H9 (cell line): ENCODE data around the gene ARG1. TPM values are rescaled to one million over a fixed set of nuclear protein-coding genes. Genes with fewer than 3 reads are reported as not detected.

Source experiments
- DNase-seq: peaks from one replicate; pipeline ENCODE4 v3.0.0-alpha.2; 2017
- H2AFZ ChIP-seq: one replicate; pipeline ENCODE4 v1.6.1; 2013; ENCODE audit warnings: mild to moderate bottlenecking, low read length, control low read depth, moderate library complexity
- H2AK5ac ChIP-seq: 2 replicates; pipeline ENCODE4 v1.6.1; 2013; ENCODE audit warnings: low read length, control low read depth, mixed read lengths; ENCODE audit not compliant: insufficient read length
- H2BK120ac ChIP-seq: one replicate; pipeline ENCODE4 v1.6.1; 2013; ENCODE audit warnings: low read depth, mild to moderate bottlenecking, low read length, control low read depth, inconsistent platforms; ENCODE audit not compliant: poor library complexity, severe bottlenecking
- H2BK12ac ChIP-seq: 2 replicates; pipeline ENCODE4 v1.6.1; 2013; ENCODE audit warnings: low read length, control low read depth, mixed read lengths, low read depth; ENCODE audit not compliant: insufficient read length
- H2BK15ac ChIP-seq: 2 replicates; pipeline ENCODE4 v1.6.1; 2013; ENCODE audit warnings: low read depth, low read length, control low read depth
- H2BK20ac ChIP-seq: one replicate; pipeline ENCODE4 v1.6.1; 2013; ENCODE audit warnings: low read depth, mild to moderate bottlenecking, low read length, control low read depth, inconsistent platforms; ENCODE audit not compliant: poor library complexity, severe bottlenecking
- H2BK5ac ChIP-seq: 2 replicates; pipeline ENCODE4 v1.6.1; 2013; ENCODE audit warnings: low read length, control low read depth, mixed read lengths; ENCODE audit not compliant: insufficient read length
- H3K14ac ChIP-seq: 2 replicates; pipeline ENCODE4 v1.6.1; 2013; ENCODE audit warnings: low read length, control low read depth; ENCODE audit not compliant: insufficient read depth
- H3K18ac ChIP-seq: 2 replicates; pipeline ENCODE4 v1.6.1; 2013; ENCODE audit warnings: low read depth, mild to moderate bottlenecking, mixed read lengths, low read length, control low read depth; ENCODE audit not compliant: insufficient read length
- H3K23ac ChIP-seq: 2 replicates; pipeline ENCODE4 v1.6.1; 2013; ENCODE audit warnings: low read length, control low read depth, mixed read lengths, low read depth; ENCODE audit not compliant: insufficient read length
- H3K23me2 ChIP-seq: 2 replicates; pipeline ENCODE4 v1.6.1; 2013; ENCODE audit warnings: low read depth, mild to moderate bottlenecking, mixed read lengths, low read length, control low read depth; ENCODE audit not compliant: insufficient read length, poor library complexity, severe bottlenecking
- H3K27ac ChIP-seq: 2 replicates; pipeline ENCODE4 v1.5.1; 2013; ENCODE audit warnings: low read length, control low read depth, mixed read lengths, low read depth; ENCODE audit not compliant: insufficient read length
- H3K27me3 ChIP-seq: 2 replicates; pipeline ENCODE4 v1.6.1; 2013; ENCODE audit warnings: low read length, control low read depth, inconsistent platforms; ENCODE audit not compliant: insufficient read depth
- H3K4ac ChIP-seq: 2 replicates; pipeline ENCODE4 v1.6.1; 2013; ENCODE audit warnings: low read depth, mild to moderate bottlenecking, control low read depth, inconsistent platforms, low read length, moderate library complexity
- H3K4me1 ChIP-seq: 2 replicates; pipeline ENCODE4 v1.6.1; 2013; ENCODE audit warnings: low read length, control low read depth, inconsistent platforms; ENCODE audit not compliant: insufficient read depth
- H3K4me2 ChIP-seq: 2 replicates; pipeline ENCODE4 v1.6.1; 2013; ENCODE audit warnings: low read length, control low read depth, mixed read lengths; ENCODE audit not compliant: insufficient read length, insufficient read depth
- H3K56ac ChIP-seq: 2 replicates; pipeline ENCODE4 v1.6.1; 2013; ENCODE audit warnings: low read depth, mild to moderate bottlenecking, mixed read lengths, low read length, control low read depth; ENCODE audit not compliant: insufficient read length
- H3K79me1 ChIP-seq: 2 replicates; pipeline ENCODE4 v1.6.1; 2013; ENCODE audit warnings: low read depth, mild to moderate bottlenecking, moderate library complexity, low read length, control low read depth, inconsistent platforms; ENCODE audit not compliant: insufficient read depth, poor library complexity, severe bottlenecking
- H3K79me2 ChIP-seq: 2 replicates; pipeline ENCODE4 v1.6.1; 2013; ENCODE audit warnings: low read length, control low read depth, inconsistent platforms; ENCODE audit not compliant: insufficient read depth
- H3K9ac ChIP-seq: 2 replicates; pipeline ENCODE4 v1.6.1; 2013; ENCODE audit warnings: low read length, control low read depth, mixed read lengths; ENCODE audit not compliant: insufficient read length; ENCODE audit errors: extremely low read depth
- H3K9me3 ChIP-seq: one replicate; pipeline ENCODE4 v1.6.1; 2013; ENCODE audit warnings: low read depth, low read length, inconsistent platforms; ENCODE audit not compliant: control insufficient read depth
- H3T11ph ChIP-seq: one replicate; pipeline ENCODE4 v1.6.1; 2013; ENCODE audit warnings: mild to moderate bottlenecking, low read length, control low read depth, inconsistent platforms
- H4K20me1 ChIP-seq: one replicate; pipeline ENCODE4 v1.6.1; 2013; ENCODE audit not compliant: control insufficient read depth, insufficient read length, insufficient read depth
- H4K5ac ChIP-seq: 2 replicates; pipeline ENCODE4 v1.6.1; 2013; ENCODE audit warnings: low read depth, mild to moderate bottlenecking, mixed read lengths, low read length, control low read depth; ENCODE audit not compliant: insufficient read length
- H4K8ac ChIP-seq: replicated peaks from 2 replicates; pipeline ENCODE4 v1.6.1; 2013; ENCODE audit warnings: low read length, control low read depth, mixed read lengths, low read depth; ENCODE audit not compliant: insufficient read length
- H4K91ac ChIP-seq: 2 replicates; pipeline ENCODE4 v1.6.1; 2013; ENCODE audit warnings: low read depth, mild to moderate bottlenecking, moderate library complexity, mixed read lengths, low read length, control low read depth; ENCODE audit not compliant: insufficient read length
- H3K27ac Mint-ChIP-seq, 3 experiments: 2 replicates in 2 of 3; 3 replicates in 1 of 3; pipeline ENCODE4 v1.8.0; 2020 to 2021; ENCODE audit warnings: mixed read lengths in 3 of 3, mild to moderate bottlenecking in 1 of 3, moderate library complexity in 1 of 3
- H3K27me3 Mint-ChIP-seq: 2 replicates; pipeline ENCODE4 v1.8.0; 2021; ENCODE audit warnings: low read depth, mild to moderate bottlenecking, moderate library complexity, mixed read lengths
- H3K36me3 Mint-ChIP-seq, 3 experiments: 2 replicates in 2 of 3; 3 replicates in 1 of 3; pipeline ENCODE4 v1.8.0; 2020 to 2021; ENCODE audit warnings: low read depth in 3 of 3, mixed read lengths in 3 of 3; ENCODE audit not compliant: insufficient read depth in 1 of 3
- H3K4me1 Mint-ChIP-seq, 2 experiments: 2 replicates each; pipeline ENCODE4 v1.8.0; 2020; ENCODE audit warnings: mixed read lengths in 2 of 2
- H3K4me3 Mint-ChIP-seq, 2 experiments: 2 replicates in 1 of 2; 3 replicates in 1 of 2; pipeline ENCODE4 v1.8.0; 2020 to 2021; ENCODE audit warnings: mild to moderate bottlenecking in 2 of 2, mixed read lengths in 2 of 2, moderate library complexity in 1 of 2
- H3K9me3 Mint-ChIP-seq, 2 experiments: 2 replicates in 1 of 2; 3 replicates in 1 of 2; pipeline ENCODE4 v1.8.0; 2020; ENCODE audit warnings: mild to moderate bottlenecking in 2 of 2, mixed read lengths in 2 of 2, moderate library complexity in 1 of 2
- WGBS: extraction: QIAGEN DNeasy Blood & Tissue Kit; methylation state at CpG from one replicate; pipeline ENCODE4 v1.1.7; 2013; ENCODE audit warnings: missing lambda C conversion rate, low lambda C conversion rate, mixed read lengths; ENCODE audit not compliant: insufficient read length; ENCODE audit errors: extremely low coverage; 5-methylcytosine and 5-hydroxymethylcytosine counted together
- total RNA-seq: library from RNA; stranded (reverse); gene quantifications from 2 replicates; pipeline ENCODE4 v1.2.1, GENCODE V29; 2021
- TF ChIP-seq, protein P1 (sequence below): fragments of 200-600 bp; sonication (generic); conservative IDR thresholded peaks from 3 replicates; pipeline ENCODE4 v1.8.0; 2021; ENCODE audit warnings: antibody characterized with exemption, mild to moderate bottlenecking

ARG1 gene
- total RNA-seq, 1 experiment from 2014 or later = not detected

DNA sequence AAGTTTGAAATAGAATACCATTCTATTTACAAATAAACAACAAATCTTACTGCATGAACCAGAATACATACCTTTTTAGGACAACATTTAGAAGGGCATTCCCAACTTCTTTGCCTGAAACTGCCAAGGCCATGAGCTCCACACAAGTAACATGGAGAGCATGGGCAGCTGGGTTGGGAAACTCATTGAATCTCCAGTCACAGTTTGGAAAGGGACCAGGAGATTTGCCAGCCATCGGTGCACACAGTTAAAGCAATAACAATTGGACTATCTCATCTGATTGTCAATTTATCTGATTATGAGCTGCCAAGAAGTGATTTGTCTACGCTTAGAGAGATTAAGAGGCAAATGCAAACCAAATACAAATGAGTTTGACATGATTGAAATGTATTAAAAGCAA lies 19.9 kb downstream of the ARG1 start:
- H3K14ac ChIP-seq = no peak overlapping the region
- no peaks in the 10 kb centered on the region for H3K27me3 Mint-ChIP-seq
- H2BK120ac ChIP-seq = no peak overlapping the region
- no peak overlapping the region for H3K4me3 Mint-ChIP-seq
- no peaks in the 10 kb centered on the region for H3K4me1 Mint-ChIP-seq
- H2BK20ac ChIP-seq = no peak overlapping the region
- H3K9ac ChIP-seq = no peak overlapping the region
- H3K9me3 ChIP-seq = no peaks in the 10 kb centered on the region
- no peak overlapping the region for H3K4ac ChIP-seq
- no peak overlapping the region for H2BK12ac ChIP-seq
- H3K27ac Mint-ChIP-seq = no peak overlapping the region
- no peak overlapping the region; the same call in 1 of the 2 replicates for H2BK15ac ChIP-seq
- H2BK5ac ChIP-seq = no peak overlapping the region
- H3K23ac ChIP-seq = no peak overlapping the region
- H2AFZ ChIP-seq = no peak overlapping the region
- TF ChIP-seq, protein P1, sequence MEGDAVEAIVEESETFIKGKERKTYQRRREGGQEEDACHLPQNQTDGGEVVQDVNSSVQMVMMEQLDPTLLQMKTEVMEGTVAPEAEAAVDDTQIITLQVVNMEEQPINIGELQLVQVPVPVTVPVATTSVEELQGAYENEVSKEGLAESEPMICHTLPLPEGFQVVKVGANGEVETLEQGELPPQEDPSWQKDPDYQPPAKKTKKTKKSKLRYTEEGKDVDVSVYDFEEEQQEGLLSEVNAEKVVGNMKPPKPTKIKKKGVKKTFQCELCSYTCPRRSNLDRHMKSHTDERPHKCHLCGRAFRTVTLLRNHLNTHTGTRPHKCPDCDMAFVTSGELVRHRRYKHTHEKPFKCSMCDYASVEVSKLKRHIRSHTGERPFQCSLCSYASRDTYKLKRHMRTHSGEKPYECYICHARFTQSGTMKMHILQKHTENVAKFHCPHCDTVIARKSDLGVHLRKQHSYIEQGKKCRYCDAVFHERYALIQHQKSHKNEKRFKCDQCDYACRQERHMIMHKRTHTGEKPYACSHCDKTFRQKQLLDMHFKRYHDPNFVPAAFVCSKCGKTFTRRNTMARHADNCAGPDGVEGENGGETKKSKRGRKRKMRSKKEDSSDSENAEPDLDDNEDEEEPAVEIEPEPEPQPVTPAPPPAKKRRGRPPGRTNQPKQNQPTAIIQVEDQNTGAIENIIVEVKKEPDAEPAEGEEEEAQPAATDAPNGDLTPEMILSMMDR = no peak
- no peak overlapping the region for H3K18ac ChIP-seq
- H3K79me2 ChIP-seq = no peaks in the 10 kb centered on the region
- H4K5ac ChIP-seq = no peak overlapping the region
- H3K36me3 Mint-ChIP-seq = peaks cover 5 to 62% (median 48%) of the 10 kb centered on the region in 3 experiments; a peak in 6 of 7 replicates
- no peaks in the 10 kb centered on the region for H3K79me1 ChIP-seq
- no peak overlapping the region for H4K91ac ChIP-seq
- H4K20me1 ChIP-seq = no peaks in the 10 kb centered on the region
- no peaks in the 10 kb centered on the region for H3K9me3 Mint-ChIP-seq
- H2AK5ac ChIP-seq = no peak overlapping the region
- no peak overlapping the region for H3K27ac ChIP-seq
- no peak for DNase-seq
- H3K4me2 ChIP-seq = no peak overlapping the region
- no peak overlapping the region for H4K8ac ChIP-seq
- H3T11ph ChIP-seq = no peak overlapping the region
- no peak overlapping the region for H3K56ac ChIP-seq
- H3K27me3 ChIP-seq = no peaks in the 10 kb centered on the region
- H3K4me1 ChIP-seq = no peaks in the 10 kb centered on the region
- no peaks in the 10 kb centered on the region for H3K23me2 ChIP-seq
- no CpG with 5 or more reads among the region's 2 CpGs for WGBS
